Measurements from ENCODE around the gene NMNAT2.
"Not testable (repeated sequence)": the region's sequence is repeated elsewhere in the genome, so short reads cannot be mapped to it uniquely, and the experiment has no call there.

The NMNAT2 gene

GRCh38 chr1:183241471-183241870 is 176.7 kb downstream of the NMNAT2 start:
- no peaks in the 10 kb centered on the region for H3K36me3 ChIP-seq (replicated peaks in 1 of 2; ENCODE audit: control insufficient read depth in 2 of 2, insufficient read depth in 2 of 2, low read length in 2 of 2)
- no peak overlapping the region for H3K4me2 ChIP-seq (ENCODE audit: insufficient read depth, low read length, poor library complexity, severe bottlenecking)
- H2BK15ac ChIP-seq (ENCODE audit: low read length): no peak overlapping the region
- H2BK120ac ChIP-seq (ENCODE audit: low read depth, low read length): no peak overlapping the region
- no peaks in the 10 kb centered on the region for H3K79me1 ChIP-seq (ENCODE audit: low read depth, low read length)
- H4K91ac ChIP-seq (ENCODE audit: low read depth, low read length, poor library complexity): no peak overlapping the region
- no peak overlapping the region for H3K4ac ChIP-seq (ENCODE audit: low read length)
- H2AK5ac ChIP-seq (ENCODE audit: low read depth, low read length): no peak overlapping the region
- WGBS, 2 donors (ENCODE audit: extremely low coverage in 2 of 2, insufficient read length in 2 of 2, insufficient replicate concordance in 1 of 2): no CpG with 5 or more reads among the region's 3 CpGs
- H2BK12ac ChIP-seq (ENCODE audit: low read length): no peak overlapping the region
- H3K4me3 ChIP-seq (ENCODE audit: low read length in 2 of 2): no peak overlapping the region
- H3K9me3 ChIP-seq (replicated peaks in 1 of 2; ENCODE audit: control insufficient read depth in 2 of 2, insufficient read depth in 1 of 2, low read depth in 1 of 2, low read length in 2 of 2): no peaks in the 10 kb centered on the region
- no peak overlapping the region for H3K18ac ChIP-seq (ENCODE audit: low read length)
- no peak overlapping the region for H2BK5ac ChIP-seq (ENCODE audit: low read length)
- no peak overlapping the region for H3K23ac ChIP-seq (ENCODE audit: low read depth, low read length, poor library complexity)
- no peak overlapping the region for H4K8ac ChIP-seq (ENCODE audit: low read depth, low read length)
- no peaks in the 10 kb centered on the region for H3K27me3 ChIP-seq (ENCODE audit: control insufficient read depth in 3 of 3, insufficient read depth in 3 of 3, low read depth in 1 of 3, low read length in 3 of 3)
- H3K4me1 ChIP-seq (ENCODE audit: control insufficient read depth in 2 of 2, insufficient read depth in 1 of 2, low read depth in 1 of 2, low read length in 2 of 2): peaks cover 0 to 3% of the 10 kb centered on the region in 2 donors
- no peak overlapping the region for H3K9ac ChIP-seq (ENCODE audit: low read depth, low read length, poor library complexity)
- no peak overlapping the region for H2AFZ ChIP-seq (ENCODE audit: low read length)
- H3K14ac ChIP-seq (ENCODE audit: low read length): no peak overlapping the region
- no peak overlapping the region for H3K27ac ChIP-seq (replicated peaks; ENCODE audit: low read length)
- DNase-seq (ENCODE audit: low spot score): no peak

GRCh38 chr1:183240853-183241252 is 177.3 kb downstream of the NMNAT2 start:
- no CpG with 5 or more reads among the region's 8 CpGs for WGBS, 2 donors (ENCODE audit: extremely low coverage in 2 of 2, insufficient read length in 2 of 2, insufficient replicate concordance in 1 of 2)
- H2AFZ ChIP-seq (ENCODE audit: low read length); H3K27me3 ChIP-seq (ENCODE audit: control insufficient read depth in 3 of 3, insufficient read depth in 3 of 3, low read depth in 1 of 3, low read length in 3 of 3); H2BK5ac ChIP-seq (ENCODE audit: low read length); H3K4me3 ChIP-seq (ENCODE audit: low read length in 2 of 2); H2AK5ac ChIP-seq (ENCODE audit: low read depth, low read length); H3K27ac ChIP-seq (replicated peaks; ENCODE audit: low read length); H3K18ac ChIP-seq (ENCODE audit: low read length); H2BK15ac ChIP-seq (ENCODE audit: low read length); H3K4ac ChIP-seq (ENCODE audit: low read length); H3K4me1 ChIP-seq (ENCODE audit: control insufficient read depth in 2 of 2, insufficient read depth in 1 of 2, low read depth in 1 of 2, low read length in 2 of 2); H2BK12ac ChIP-seq (ENCODE audit: low read length); H3K79me1 ChIP-seq (ENCODE audit: low read depth, low read length); H4K91ac ChIP-seq (ENCODE audit: low read depth, low read length, poor library complexity); H3K23ac ChIP-seq (ENCODE audit: low read depth, low read length, poor library complexity); DNase-seq (ENCODE audit: low spot score); H2BK120ac ChIP-seq (ENCODE audit: low read depth, low read length); H3K9me3 ChIP-seq (replicated peaks in 1 of 2; ENCODE audit: control insufficient read depth in 2 of 2, insufficient read depth in 1 of 2, low read depth in 1 of 2, low read length in 2 of 2); H3K9ac ChIP-seq (ENCODE audit: low read depth, low read length, poor library complexity); H3K4me2 ChIP-seq (ENCODE audit: insufficient read depth, low read length, poor library complexity, severe bottlenecking); H3K14ac ChIP-seq (ENCODE audit: low read length); H4K8ac ChIP-seq (ENCODE audit: low read depth, low read length); H3K36me3 ChIP-seq (replicated peaks in 1 of 2; ENCODE audit: control insufficient read depth in 2 of 2, insufficient read depth in 2 of 2, low read length in 2 of 2): not testable (repeated sequence)

- no peak overlapping the region for H3K27ac ChIP-seq (replicated peaks; ENCODE audit: low read length)
- H3K4me3 ChIP-seq (ENCODE audit: low read length in 2 of 2): no peak overlapping the region
- no peak overlapping the region for H3K4ac ChIP-seq (ENCODE audit: low read length)
- H2BK120ac ChIP-seq (ENCODE audit: low read depth, low read length): no peak overlapping the region
- DNase-seq (ENCODE audit: low spot score): no peak
- no peak overlapping the region for H2AK5ac ChIP-seq (ENCODE audit: low read depth, low read length)
- no peak overlapping the region for H2BK15ac ChIP-seq (ENCODE audit: low read length)
- no CpG with 5 or more reads among the region's 4 CpGs for WGBS, 2 donors (ENCODE audit: extremely low coverage in 2 of 2, insufficient read length in 2 of 2, insufficient replicate concordance in 1 of 2)
- H3K36me3 ChIP-seq (replicated peaks in 1 of 2; ENCODE audit: control insufficient read depth in 2 of 2, insufficient read depth in 2 of 2, low read length in 2 of 2): no peaks in the 10 kb centered on the region
- no peak overlapping the region for H3K9ac ChIP-seq (ENCODE audit: low read depth, low read length, poor library complexity)
- H3K4me2 ChIP-seq (ENCODE audit: insufficient read depth, low read length, poor library complexity, severe bottlenecking): no peak overlapping the region
- no peak overlapping the region for H2AFZ ChIP-seq (ENCODE audit: low read length)
- H3K14ac ChIP-seq (ENCODE audit: low read length): no peak overlapping the region
- H2BK12ac ChIP-seq (ENCODE audit: low read length): no peak overlapping the region
- no peaks in the 10 kb centered on the region for H3K27me3 ChIP-seq (ENCODE audit: control insufficient read depth in 3 of 3, insufficient read depth in 3 of 3, low read depth in 1 of 3, low read length in 3 of 3)
- no peaks in the 10 kb centered on the region for H3K79me1 ChIP-seq (ENCODE audit: low read depth, low read length)
- H4K8ac ChIP-seq (ENCODE audit: low read depth, low read length): no peak overlapping the region
- no peaks in the 10 kb centered on the region for H3K9me3 ChIP-seq (replicated peaks in 1 of 2; ENCODE audit: control insufficient read depth in 2 of 2, insufficient read depth in 1 of 2, low read depth in 1 of 2, low read length in 2 of 2)
- H2BK5ac ChIP-seq (ENCODE audit: low read length): no peak overlapping the region
- no peak overlapping the region for H4K91ac ChIP-seq (ENCODE audit: low read depth, low read length, poor library complexity)
- peaks cover 0 to 4% of the 10 kb centered on the region in 2 donors for H3K4me1 ChIP-seq (ENCODE audit: control insufficient read depth in 2 of 2, insufficient read depth in 1 of 2, low read depth in 1 of 2, low read length in 2 of 2)
- H3K23ac ChIP-seq (ENCODE audit: low read depth, low read length, poor library complexity): no peak overlapping the region
- no peak overlapping the region for H3K18ac ChIP-seq (ENCODE audit: low read length)
Measured at GRCh38 chr1:183240526-183240825, 177.7 kb downstream of the NMNAT2 start.

DNA sequence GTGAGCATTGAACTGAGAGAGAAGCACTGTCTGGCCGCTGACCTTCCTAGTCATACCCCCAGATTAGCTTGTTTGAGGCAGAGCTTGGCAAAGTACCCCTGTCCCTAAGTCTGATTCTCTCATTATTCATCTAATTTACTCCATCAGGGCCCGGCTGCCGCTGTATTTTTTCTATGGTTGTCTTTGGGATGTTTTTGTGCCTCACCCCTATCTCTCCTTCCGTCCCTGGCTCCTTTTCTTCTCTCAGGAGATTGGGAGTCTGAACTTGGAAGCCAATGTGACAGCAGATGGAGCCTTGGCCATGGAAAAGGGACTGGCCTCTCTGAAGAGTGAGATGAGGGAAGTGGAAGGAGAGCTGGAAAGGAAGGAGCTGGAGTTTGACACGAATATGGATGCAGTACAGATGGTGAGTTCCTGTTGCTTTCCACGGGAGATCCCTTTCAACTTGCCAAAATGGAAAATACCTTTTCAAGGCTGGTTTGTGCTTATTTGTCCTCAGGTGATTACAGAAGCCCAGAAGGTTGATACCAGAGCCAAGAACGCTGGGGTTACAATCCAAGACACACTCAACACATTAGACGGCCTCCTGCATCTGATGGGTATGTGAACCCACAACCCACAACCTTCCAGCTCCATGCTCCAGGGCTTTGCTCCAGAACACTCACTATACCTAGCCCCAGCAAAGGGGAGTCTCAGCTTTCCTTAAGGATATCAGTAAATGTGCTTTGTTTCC is 178.2 kb downstream of the NMNAT2 start:
- no peak overlapping the region for H2AFZ ChIP-seq (ENCODE audit: low read length)

More for the DNA sequence above, 178.2 kb downstream of the NMNAT2 start:
- Histone ChIP-seq H2BK12ac (ENCODE audit: low read length) (no peak overlapping the region), H4K91ac (ENCODE audit: low read depth, low read length, poor library complexity) (no peak overlapping the region), H3K23ac (ENCODE audit: low read depth, low read length, poor library complexity) (no peak overlapping the region), H3K79me1 (ENCODE audit: low read depth, low read length) (no peaks in the 10 kb centered on the region), H3K4me1 (ENCODE audit: control insufficient read depth in 2 of 2, insufficient read depth in 1 of 2, low read depth in 1 of 2, low read length in 2 of 2) (peaks cover 0 to 8% of the 10 kb centered on the region in 2 donors), H3K9ac (ENCODE audit: low read depth, low read length, poor library complexity) (no peak overlapping the region), H3K18ac (ENCODE audit: low read length) (no peak overlapping the region), H2BK5ac (ENCODE audit: low read length) (no peak overlapping the region), H3K27ac (replicated peaks; ENCODE audit: low read length) (no peak overlapping the region), H2BK120ac (ENCODE audit: low read depth, low read length) (no peak overlapping the region), H2BK15ac (ENCODE audit: low read length) (no peak overlapping the region), H3K4ac (ENCODE audit: low read length) (no peak overlapping the region), H3K36me3 (replicated peaks in 1 of 2; ENCODE audit: control insufficient read depth in 2 of 2, insufficient read depth in 2 of 2, low read length in 2 of 2) (no peaks in the 10 kb centered on the region), H3K14ac (ENCODE audit: low read length) (no peak overlapping the region), H3K4me3 (ENCODE audit: low read length in 2 of 2) (no peak overlapping the region), H3K4me2 (ENCODE audit: insufficient read depth, low read length, poor library complexity, severe bottlenecking) (no peak overlapping the region), H2AK5ac (ENCODE audit: low read depth, low read length) (no peak overlapping the region), H3K9me3 (replicated peaks in 1 of 2; ENCODE audit: control insufficient read depth in 2 of 2, insufficient read depth in 1 of 2, low read depth in 1 of 2, low read length in 2 of 2) (no peaks in the 10 kb centered on the region), H3K27me3 (ENCODE audit: control insufficient read depth in 3 of 3, insufficient read depth in 3 of 3, low read depth in 1 of 3, low read length in 3 of 3) (no peaks in the 10 kb centered on the region), H4K8ac (ENCODE audit: low read depth, low read length) (no peak overlapping the region)
- no CpG with 5 or more reads among the region's 8 CpGs for WGBS, 2 donors (ENCODE audit: extremely low coverage in 2 of 2, insufficient read length in 2 of 2, insufficient replicate concordance in 1 of 2)
- no peak for DNase-seq (ENCODE audit: low spot score)
